Left lung (tissue), 10 donors: ENCODE data around the gene TMEM39A. TPM values are rescaled to one million over a fixed set of nuclear protein-coding genes. Genes with fewer than 3 reads are reported as not detected.

Experiments used
- ATAC-seq: fragments of 200-7000 bp; cut with Tn5 transposase; one replicate; pipeline ENCODE4 v1.9.1; 2020; ENCODE audit warnings: moderate library complexity
- DNase-seq, 4 donors: peaks; one replicate each; pipeline ENCODE4 v3.0.0-alpha.2; 2013 to 2020
- H3K27ac ChIP-seq, 2 donors: fragments of 200-600 bp; sonication (generic) in 1 of 2; one replicate each; pipeline versions ENCODE4 v1.5.0 to v1.8.0; 2020 to 2021
- H3K27me3 ChIP-seq, 2 donors: fragments of 200-600 bp; sonication (generic) in 1 of 2; one replicate each; pipeline versions ENCODE4 v1.5.0 to v1.8.0; 2020 to 2021
- H3K36me3 ChIP-seq, 2 donors: fragments of 200-600 bp; sonication (generic) in 1 of 2; one replicate each; pipeline versions ENCODE4 v1.5.0 to v1.8.0; 2020 to 2021
- H3K4me1 ChIP-seq, 2 donors: fragments of 200-600 bp; one replicate each; pipeline ENCODE4 v1.8.0; 2021
- H3K4me3 ChIP-seq, 2 donors: fragments of 200-600 bp; sonication (generic) in 1 of 2; one replicate each; pipeline versions ENCODE4 v1.5.0 to v1.8.0; 2020 to 2021; ENCODE audit warnings: mild to moderate bottlenecking in 1 of 2
- H3K9me3 ChIP-seq, 2 donors: fragments of 200-600 bp; sonication (generic) in 1 of 2; one replicate each; pipeline versions ENCODE4 v1.5.0 to v1.8.0; 2020 to 2021
- intact Hi-C, 2 donors: fragments of 100-400 bp; cut with DNase I; formaldehyde crosslinking; loops; one replicate each; pipeline versions ENCODE4 v1.11.2 to v1.14.2; 2022
- polyA plus RNA-seq, 6 donors: library from polyadenylated mRNA; unstranded; fragments of 120-200 nt; gene quantifications; one replicate each; pipeline ENCODE4 v1.2.1, GENCODE V29; 2013; ENCODE audit not compliant: insufficient read length in 6 of 6
- total RNA-seq, 2 donors: library from RNA; stranded (reverse); fragmentation: NEBNext Ultra II Directional; extraction: Animal tissue kit (Norgen Biotek cat#: 25700); gene quantifications; one replicate each; pipeline ENCODE4 v1.2.1, GENCODE V29; 2021
- TF ChIP-seq, protein P1 (sequence below), 2 donors: fragments of 200-600 bp; sonication (generic) in 1 of 2; IDR thresholded peaks; one replicate each; pipeline versions ENCODE4 v1.5.0 to v1.8.0; 2021; ENCODE audit warnings: antibody characterized with exemption in 2 of 2
- donor health status: DM: no; HTN: yes; CAD: no.
- donor health status: DM: no; HTN: no; CAD: no.

TMEM39A gene
- total and polyA plus RNA-seq, 8 donors: 56.6 to 78.5 (median 66.3) TPM

DNA sequence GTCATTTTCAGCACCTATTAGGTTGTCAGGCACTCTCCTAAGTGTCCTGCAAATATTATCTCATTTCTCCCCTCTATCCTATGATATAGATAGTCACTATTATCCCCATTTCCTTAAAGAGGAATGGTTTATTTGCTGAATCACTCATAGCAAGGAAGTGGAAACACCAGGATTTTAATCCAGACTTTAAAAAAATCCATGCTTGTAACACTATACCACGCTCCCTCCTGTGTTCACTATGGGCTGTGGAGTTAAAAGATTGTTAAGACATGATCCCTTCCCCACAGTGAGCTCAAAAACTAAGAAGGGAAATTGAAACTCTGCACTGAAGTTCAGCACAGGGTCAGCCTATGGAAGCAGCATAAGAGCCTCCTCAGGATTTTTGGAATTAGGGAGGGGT is 60.2 kb downstream of the TMEM39A start:
- H3K9me3 ChIP-seq: no peaks in the 10 kb centered on the region
- no peak overlapping the region for H3K27ac ChIP-seq
- intact Hi-C loops: no loop called here
- ATAC-seq (no peak), DNase-seq (no peak)
- TF ChIP-seq, protein P1, sequence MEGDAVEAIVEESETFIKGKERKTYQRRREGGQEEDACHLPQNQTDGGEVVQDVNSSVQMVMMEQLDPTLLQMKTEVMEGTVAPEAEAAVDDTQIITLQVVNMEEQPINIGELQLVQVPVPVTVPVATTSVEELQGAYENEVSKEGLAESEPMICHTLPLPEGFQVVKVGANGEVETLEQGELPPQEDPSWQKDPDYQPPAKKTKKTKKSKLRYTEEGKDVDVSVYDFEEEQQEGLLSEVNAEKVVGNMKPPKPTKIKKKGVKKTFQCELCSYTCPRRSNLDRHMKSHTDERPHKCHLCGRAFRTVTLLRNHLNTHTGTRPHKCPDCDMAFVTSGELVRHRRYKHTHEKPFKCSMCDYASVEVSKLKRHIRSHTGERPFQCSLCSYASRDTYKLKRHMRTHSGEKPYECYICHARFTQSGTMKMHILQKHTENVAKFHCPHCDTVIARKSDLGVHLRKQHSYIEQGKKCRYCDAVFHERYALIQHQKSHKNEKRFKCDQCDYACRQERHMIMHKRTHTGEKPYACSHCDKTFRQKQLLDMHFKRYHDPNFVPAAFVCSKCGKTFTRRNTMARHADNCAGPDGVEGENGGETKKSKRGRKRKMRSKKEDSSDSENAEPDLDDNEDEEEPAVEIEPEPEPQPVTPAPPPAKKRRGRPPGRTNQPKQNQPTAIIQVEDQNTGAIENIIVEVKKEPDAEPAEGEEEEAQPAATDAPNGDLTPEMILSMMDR (IDR thresholded peaks at IDR 0.05): no peak
- no peaks in the 10 kb centered on the region for H3K4me1 ChIP-seq
- peaks cover 0 to 94% of the 10 kb centered on the region in 2 donors for H3K36me3 ChIP-seq
- H3K27me3 ChIP-seq: no peaks in the 10 kb centered on the region
- H3K4me3 ChIP-seq: no peak overlapping the region

DNA sequence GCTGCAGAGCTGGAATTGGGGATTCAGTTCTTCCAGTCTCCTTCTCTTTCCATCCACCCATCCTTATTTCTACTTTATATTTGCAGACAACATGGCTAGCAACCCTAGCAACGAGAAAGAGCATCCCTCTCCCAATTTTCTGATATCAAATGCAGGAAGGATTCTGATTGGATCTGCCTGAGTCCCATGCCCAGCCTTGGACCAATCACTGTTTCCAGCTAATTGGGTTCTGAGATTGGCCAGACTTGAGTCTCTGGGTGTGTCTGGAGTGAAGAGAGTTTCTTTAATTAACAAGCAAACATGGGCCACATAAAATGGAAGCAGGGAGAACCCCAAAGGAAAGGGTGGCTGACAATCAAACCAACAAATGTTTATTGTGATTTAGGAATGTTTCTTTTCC is 60.6 kb downstream of the TMEM39A start:
- no peaks in the 10 kb centered on the region for H3K4me1 ChIP-seq
- H3K36me3 ChIP-seq: peaks cover 0 to 94% of the 10 kb centered on the region in 2 donors
- TF ChIP-seq, protein P1 (IDR thresholded peaks at IDR 0.05): no peak
- DNase-seq (no peak), ATAC-seq (no peak)
- no peaks in the 10 kb centered on the region for H3K9me3 ChIP-seq
- no peak overlapping the region for H3K27ac ChIP-seq
- intact Hi-C loops: no loop called here
- no peak overlapping the region for H3K4me3 ChIP-seq
- H3K27me3 ChIP-seq: no peaks in the 10 kb centered on the region

DNA sequence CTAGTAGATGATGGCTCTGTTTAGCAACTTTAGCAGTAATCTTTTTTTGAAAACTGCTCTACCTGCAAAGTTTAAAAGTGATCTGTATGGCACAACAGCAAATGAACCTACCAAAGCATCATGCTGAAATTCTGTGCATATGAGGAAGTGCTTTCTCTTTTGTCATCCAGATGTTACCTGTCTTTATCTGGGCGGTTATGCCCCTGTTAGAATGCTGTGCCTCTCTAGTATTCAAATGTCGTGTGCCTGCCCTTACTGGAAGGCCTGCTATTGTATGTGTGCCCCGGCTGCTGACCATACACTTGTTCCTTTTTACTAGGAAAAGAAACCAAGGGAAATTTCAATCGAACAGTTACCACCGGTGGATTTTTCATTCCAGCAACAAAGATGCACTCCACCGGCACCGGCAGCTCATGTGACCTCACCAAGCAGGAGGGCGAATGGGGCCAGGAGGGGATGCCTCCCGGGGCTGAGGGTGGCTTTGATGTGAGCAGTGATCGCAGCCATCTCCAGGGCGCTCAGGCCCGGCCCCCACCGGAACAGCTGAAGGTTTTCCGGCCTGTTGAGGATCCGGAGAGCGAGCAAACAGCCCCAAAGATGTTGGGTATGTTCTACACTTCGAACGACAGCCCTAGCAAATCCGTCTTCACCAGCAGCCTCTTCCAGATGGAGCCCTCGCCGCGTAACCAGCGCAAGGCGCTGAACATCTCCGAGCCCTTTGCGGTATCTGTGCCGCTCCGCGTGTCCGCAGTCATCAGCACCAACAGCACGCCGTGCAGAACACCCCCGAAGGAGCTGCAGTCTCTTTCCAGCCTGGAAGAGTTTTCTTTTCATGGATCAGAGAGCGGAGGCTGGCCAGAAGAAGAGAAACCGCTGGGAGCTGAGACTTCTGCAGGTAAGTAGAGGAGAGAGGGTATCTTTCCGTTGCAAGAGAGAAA is 61.6 kb downstream of the TMEM39A start:
- Histone ChIP-seq H3K4me3 (no peak overlapping the region), H3K4me1 (no peaks in the 10 kb centered on the region), H3K27me3 (no peaks in the 10 kb centered on the region), H3K9me3 (no peaks in the 10 kb centered on the region), H3K36me3 (peaks cover 0 to 95% of the 10 kb centered on the region in 2 donors), H3K27ac (no peak overlapping the region)
- no peak for ATAC-seq
- intact Hi-C loops: no loop called here
- TF ChIP-seq, protein P1 (IDR thresholded peaks at IDR 0.05): no peak
- DNase-seq: no peak

DNA sequence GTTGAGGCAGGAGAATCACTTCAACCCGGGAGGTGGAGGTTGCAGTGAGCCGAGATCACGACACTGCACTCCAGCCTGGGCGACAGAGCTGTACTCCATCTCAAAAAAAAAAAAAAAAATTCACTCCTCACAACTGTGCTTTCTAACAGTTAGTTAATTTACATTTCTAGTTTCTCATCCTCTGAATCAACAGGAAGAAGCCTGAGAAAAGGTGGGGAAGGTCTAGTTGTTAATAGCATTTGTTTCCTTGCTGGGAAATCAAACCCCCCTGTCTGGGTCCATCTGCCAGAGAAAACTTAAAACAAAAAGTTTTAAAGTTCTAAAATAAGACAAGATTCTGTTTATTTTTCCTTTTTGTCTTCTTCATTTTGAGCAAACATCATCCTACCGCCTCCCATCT is 62.3 kb downstream of the TMEM39A start:
- Histone ChIP-seq H3K4me3 (no peak overlapping the region), H3K9me3 (no peaks in the 10 kb centered on the region), H3K4me1 (no peaks in the 10 kb centered on the region), H3K36me3 (peaks cover 0 to 94% of the 10 kb centered on the region in 2 donors), H3K27ac (no peak overlapping the region), H3K27me3 (no peaks in the 10 kb centered on the region)
- no peak for ATAC-seq
- no peak for DNase-seq
- TF ChIP-seq, protein P1 (IDR thresholded peaks at IDR 0.05): no peak
- intact Hi-C loops: no loop called here

DNA sequence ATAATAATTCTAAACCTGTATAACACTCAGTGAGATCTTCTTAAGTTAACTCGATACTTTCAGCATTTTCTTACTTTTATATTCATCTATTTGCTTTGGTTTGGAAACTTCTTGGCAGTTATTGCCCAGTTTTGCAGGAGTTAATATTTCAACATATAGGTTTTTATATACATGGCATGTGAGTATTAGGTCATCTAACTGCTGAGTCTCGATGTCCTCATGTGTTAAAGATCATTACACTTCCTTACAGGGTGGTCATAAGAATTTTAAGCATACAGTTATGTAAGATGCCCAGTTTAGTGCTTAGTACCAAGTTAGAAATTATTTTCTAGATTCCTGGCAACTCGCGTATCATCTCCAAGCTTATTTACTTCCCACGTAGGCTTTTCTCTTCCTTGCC is 62.9 kb downstream of the TMEM39A start:
- ATAC-seq (no peak), DNase-seq (no peak)
- Histone ChIP-seq H3K9me3 (no peaks in the 10 kb centered on the region), H3K27ac (no peak overlapping the region), H3K4me1 (no peaks in the 10 kb centered on the region), H3K27me3 (no peaks in the 10 kb centered on the region), H3K36me3 (peaks cover 0 to 94% of the 10 kb centered on the region in 2 donors), H3K4me3 (no peak overlapping the region)
- TF ChIP-seq, protein P1 (IDR thresholded peaks at IDR 0.05): no peak
- intact Hi-C loops: no loop called here
